GM12872 (cell line): ENCODE results near the gene PROSER3.

ENCODE experiments used
- CTCF ChIP-seq: IDR thresholded peaks from 3 replicates; pipeline ENCODE4 v1.5.1; 2011; ENCODE audit warnings: low read depth, mild to moderate bottlenecking, low read length, moderate library complexity; ENCODE audit not compliant: insufficient read depth

PROSER3 gene

GRCh38 chr19:35780717-35781116, 22.7 kb downstream of the PROSER3 start:
- no peak for TF ChIP-seq CTCF

GRCh38 chr19:35781650-35782049, 23.7 kb downstream of the PROSER3 start:
- TF ChIP-seq CTCF: no peak

- TF ChIP-seq CTCF: no peak
These were observed 24.6 kb downstream of the PROSER3 start for GRCh38 chr19:35782589-35782988.

GRCh38 chr19:35783469-35784434, 25.8 kb downstream of the PROSER3 start:
- TF ChIP-seq CTCF: no peak

GRCh38 chr19:35784503-35785338, 26.7 kb downstream of the PROSER3 start:
- no peak for TF ChIP-seq CTCF

GRCh38 chr19:35785339-35785627, 27.3 kb downstream of the PROSER3 start:
- TF ChIP-seq CTCF: no peak
